Jurkat, Clone E6-1 (cell line): ENCODE measurements around the gene KCNH1.

Source experiments
- DNase-seq: peaks from one replicate; pipeline ENCODE4 v3.0.0-alpha.2; 2011; ENCODE audit warnings: low read depth, low spot score
- H3K4me3 ChIP-seq: 2 replicates; pipeline ENCODE4 v1.5.1; 2011; ENCODE audit warnings: mild to moderate bottlenecking, low read length, control low read depth, moderate library complexity

KCNH1 gene

GRCh38 chr1:210828996-210829596 is 304.9 kb downstream of the KCNH1 start:
- DNase-seq, result no peak
- no peak overlapping the region for H3K4me3 ChIP-seq

- no peak overlapping the region for H3K4me3 ChIP-seq
- DNase-seq, result no peak
Measured at GRCh38 chr1:210827481-210827880, 306.5 kb downstream of the KCNH1 start.

GRCh38 chr1:210826686-210827085 is 307.3 kb downstream of the KCNH1 start:
- no peak overlapping the region for H3K4me3 ChIP-seq
- DNase-seq, result no peak

GRCh38 chr1:210822932-210823331 is 311.0 kb downstream of the KCNH1 start:
- H3K4me3 ChIP-seq, result no peak overlapping the region
- DNase-seq, result no peak

- no peak for DNase-seq
- H3K4me3 ChIP-seq, result no peak overlapping the region
Measured at GRCh38 chr1:210822241-210822640, 311.7 kb downstream of the KCNH1 start.

- DNase-seq, result no peak
- no peak overlapping the region for H3K4me3 ChIP-seq
Measured at GRCh38 chr1:210821615-210822014, 312.3 kb downstream of the KCNH1 start.

- H3K4me3 ChIP-seq, result no peak overlapping the region
- no peak for DNase-seq
Measured at GRCh38 chr1:210819266-210819665, 314.7 kb downstream of the KCNH1 start.

GRCh38 chr1:210817385-210818275 is 316.3 kb downstream of the KCNH1 start:
- no peak overlapping the region for H3K4me3 ChIP-seq
- no peak for DNase-seq

- no peak overlapping the region for H3K4me3 ChIP-seq
- DNase-seq, result peak; percentile 61
Measured at GRCh38 chr1:210815641-210816550, 318.1 kb downstream of the KCNH1 start.

GRCh38 chr1:210814382-210815123 is 319.4 kb downstream of the KCNH1 start:
- DNase-seq, result no peak
- H3K4me3 ChIP-seq, result no peak overlapping the region

- H3K4me3 ChIP-seq, result no peak overlapping the region
- DNase-seq, result no peak
Measured at GRCh38 chr1:210801501-210801900, 332.4 kb downstream of the KCNH1 start.

GRCh38 chr1:210800756-210801155 is 333.2 kb downstream of the KCNH1 start:
- H3K4me3 ChIP-seq, result no peak overlapping the region
- no peak for DNase-seq

- no peak for DNase-seq
Measured at GRCh38 chr1:210800301-210800700, 333.6 kb downstream of the KCNH1 start.

GRCh38 chr1:210797422-210797821 is 336.5 kb downstream of the KCNH1 start:
- H3K4me3 ChIP-seq, result no peak overlapping the region
- no peak for DNase-seq

More at GRCh38 chr1:210800301-210800700, 333.6 kb downstream of the KCNH1 start:
- H3K4me3 ChIP-seq, result no peak overlapping the region

GRCh38 chr1:210796421-210796820 is 337.5 kb downstream of the KCNH1 start:
- no peak for DNase-seq
- no peak overlapping the region for H3K4me3 ChIP-seq

GRCh38 chr1:210794445-210794844 is 339.5 kb downstream of the KCNH1 start:
- DNase-seq, result no peak
- no peak overlapping the region for H3K4me3 ChIP-seq

- DNase-seq, result no peak
- no peak overlapping the region for H3K4me3 ChIP-seq
Measured at GRCh38 chr1:210792250-210793102, 341.5 kb downstream of the KCNH1 start.

- peak; percentile 90 for DNase-seq
- H3K4me3 ChIP-seq, result no peak overlapping the region
Measured at GRCh38 chr1:210790196-210790595, 343.8 kb downstream of the KCNH1 start.
